Measurements from ENCODE around the gene VPREB1. TPM values are rescaled to one million over a fixed set of nuclear protein-coding genes. Genes with fewer than 3 reads are reported as not detected.

Gene VPREB1, protein sequence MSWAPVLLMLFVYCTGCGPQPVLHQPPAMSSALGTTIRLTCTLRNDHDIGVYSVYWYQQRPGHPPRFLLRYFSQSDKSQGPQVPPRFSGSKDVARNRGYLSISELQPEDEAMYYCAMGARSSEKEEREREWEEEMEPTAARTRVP
- total RNA-seq, result under 1 TPM in 1 of 2 donors, not detected in 1; 0.40 TPM
- polyA plus RNA-seq (ENCODE audit: insufficient read length in 2 of 2), result not detected
- long read RNA-seq, donor 1, result 0 reads
- long read RNA-seq, donor 2, result 0 reads
- long read RNA-seq, donor 3, result 0 reads
- long read RNA-seq, donor 4, result 0 reads

DNA sequence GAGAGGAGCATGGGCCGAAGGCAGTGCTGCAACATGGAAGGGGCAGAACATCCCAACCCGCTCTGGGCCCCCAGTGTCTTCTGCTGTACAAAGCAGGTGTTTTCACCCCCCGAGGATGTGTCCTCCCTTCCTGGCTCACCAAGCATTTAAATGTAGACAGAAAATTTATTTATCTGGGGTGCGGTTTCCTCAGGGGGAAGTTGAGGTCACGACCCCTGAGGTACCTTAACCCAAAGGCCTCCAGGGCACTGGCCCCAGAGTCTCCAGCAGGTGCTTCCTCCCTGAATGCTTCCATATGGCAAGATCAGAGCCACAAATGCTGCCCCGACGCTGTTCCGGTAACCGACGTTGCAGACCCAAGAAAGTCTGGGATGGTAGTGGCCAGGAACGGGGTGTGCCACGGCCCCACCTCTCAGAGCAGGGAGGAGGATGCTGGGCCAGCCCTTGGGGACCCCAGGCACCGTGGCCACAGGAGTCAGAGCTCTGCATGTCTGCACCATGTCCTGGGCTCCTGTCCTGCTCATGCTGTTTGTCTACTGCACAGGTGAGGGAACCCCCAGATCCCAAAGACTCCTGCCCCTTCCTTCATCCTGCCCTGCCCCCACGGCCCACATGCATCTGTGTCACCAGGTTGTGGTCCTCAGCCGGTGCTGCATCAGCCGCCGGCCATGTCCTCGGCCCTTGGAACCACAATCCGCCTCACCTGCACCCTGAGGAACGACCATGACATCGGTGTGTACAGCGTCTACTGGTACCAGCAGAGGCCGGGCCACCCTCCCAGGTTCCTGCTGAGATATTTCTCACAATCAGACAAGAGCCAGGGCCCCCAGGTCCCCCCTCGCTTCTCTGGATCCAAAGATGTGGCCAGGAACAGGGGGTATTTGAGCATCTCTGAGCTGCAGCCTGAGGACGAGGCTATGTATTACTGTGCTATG is at the start of gene VPREB1:
Gene VPREB1 (plus strand): TSS at position 471 of the 935 bp plus-strand sequence. CDS start 28 bp downstream, at position 499.
- peaks cover 20% of the 10 kb centered on the region for H3K27me3 ChIP-seq (ENCODE audit: control insufficient read depth, insufficient read depth, low read length)

DNA sequence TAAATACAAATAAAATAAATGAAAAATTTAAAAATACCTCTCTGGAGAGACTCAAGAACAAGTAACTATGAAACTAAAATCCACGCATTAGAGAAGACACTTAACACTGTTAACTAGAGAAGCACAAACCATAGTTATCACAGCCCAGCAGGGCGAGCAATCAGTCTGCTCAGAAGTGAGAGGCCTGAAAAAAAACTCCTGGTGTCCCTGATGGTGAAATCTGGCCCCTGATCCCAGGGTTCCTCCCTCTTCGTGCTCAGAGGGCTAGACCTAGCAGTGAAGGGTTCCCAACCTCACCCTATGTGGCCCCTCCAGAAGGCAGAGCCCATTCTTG is 49.7 kb upstream of the VPREB1 start:
- no peak for DNase-seq (ENCODE audit: low read depth in 4 of 6, low spot score in 6 of 6)
- Histone ChIP-seq H3K4me3 (ENCODE audit: low read depth, low read length) (no peak overlapping the region), H3K9me3 (ENCODE audit: control insufficient read depth, insufficient read depth, low read length) (no peaks in the 10 kb centered on the region), H3K27me3 (ENCODE audit: control insufficient read depth, insufficient read depth, low read length) (peaks cover 17% of the 10 kb centered on the region), H3K27ac (ENCODE audit: low read depth, low read length) (no peak overlapping the region), H3K36me3 (ENCODE audit: control insufficient read depth, insufficient read depth, low read length) (no peaks in the 10 kb centered on the region), H3K4me1 (ENCODE audit: control insufficient read depth, insufficient read depth, low read length) (no peaks in the 10 kb centered on the region)
- 43% methylated on average over 2 of the region's 3 CpGs for WGBS (ENCODE audit: insufficient coverage)

More for the DNA sequence above, at the start of gene VPREB1:
- H3K4me3 ChIP-seq (ENCODE audit: low read depth, low read length), result no peak within 1 kb of the TSS
- H3K36me3 ChIP-seq (ENCODE audit: control insufficient read depth, insufficient read depth, low read length), result no peaks in the 10 kb centered on the region
- DNase-seq (ENCODE audit: low read depth in 4 of 6, low spot score in 6 of 6), result no peak
- no peaks in the 10 kb centered on the region for H3K4me1 ChIP-seq (ENCODE audit: control insufficient read depth, insufficient read depth, low read length)
- no peaks in the 10 kb centered on the region for H3K9me3 ChIP-seq (ENCODE audit: control insufficient read depth, insufficient read depth, low read length)
- no peak within 1 kb of the TSS for H3K27ac ChIP-seq (ENCODE audit: low read depth, low read length)
- WGBS (ENCODE audit: insufficient coverage), result 65% methylated on average over 23 of the region's 25 CpGs

DNA sequence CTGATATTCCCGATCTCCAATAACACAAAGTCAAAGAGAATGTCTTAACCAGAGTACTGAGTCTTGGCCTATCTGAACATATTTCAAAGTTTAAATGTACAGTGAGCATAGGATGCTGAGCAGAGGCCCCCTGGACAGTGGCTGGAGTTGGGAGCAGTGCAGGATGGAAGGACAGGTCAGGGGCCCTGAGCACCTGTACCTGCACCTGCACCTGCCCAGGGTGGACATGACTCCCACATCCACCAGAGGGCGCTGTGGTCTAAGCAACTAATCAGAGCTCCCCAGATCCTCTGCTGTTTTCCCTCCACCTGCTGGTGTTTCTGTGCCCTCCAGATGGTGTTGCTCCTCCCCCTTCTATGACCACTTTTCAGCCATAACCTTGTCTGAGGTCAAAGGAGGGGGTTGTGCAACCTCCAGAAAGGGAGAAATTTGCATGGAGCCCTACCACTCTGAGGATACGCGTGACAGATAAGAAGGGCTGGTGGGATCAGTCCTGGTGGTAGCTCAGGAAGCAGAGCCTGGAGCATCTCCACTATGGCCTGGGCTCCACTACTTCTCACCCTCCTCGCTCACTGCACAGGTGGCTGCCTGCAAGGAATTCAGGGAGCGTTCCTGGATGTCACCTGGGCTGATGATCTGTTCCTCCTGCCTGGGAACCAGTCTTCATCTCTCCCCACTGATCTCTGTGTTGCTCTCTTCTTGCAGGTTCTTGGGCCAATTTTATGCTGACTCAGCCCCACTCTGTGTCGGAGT is 49.1 kb upstream of the VPREB1 start:
- H3K27me3 ChIP-seq (ENCODE audit: control insufficient read depth, insufficient read depth, low read length), result peaks cover 17% of the 10 kb centered on the region
- no peak overlapping the region for H3K4me3 ChIP-seq (ENCODE audit: low read depth, low read length)
- 70% methylated on average over 5 of the region's 7 CpGs for WGBS (ENCODE audit: insufficient coverage)
- no peak overlapping the region for H3K27ac ChIP-seq (ENCODE audit: low read depth, low read length)
- H3K36me3 ChIP-seq (ENCODE audit: control insufficient read depth, insufficient read depth, low read length), result no peaks in the 10 kb centered on the region
- no peaks in the 10 kb centered on the region for H3K9me3 ChIP-seq (ENCODE audit: control insufficient read depth, insufficient read depth, low read length)
- no peaks in the 10 kb centered on the region for H3K4me1 ChIP-seq (ENCODE audit: control insufficient read depth, insufficient read depth, low read length)
- peak in 2 of 6 donors; percentile 24 to 50 for DNase-seq (ENCODE audit: low read depth in 4 of 6, low spot score in 6 of 6)

DNA sequence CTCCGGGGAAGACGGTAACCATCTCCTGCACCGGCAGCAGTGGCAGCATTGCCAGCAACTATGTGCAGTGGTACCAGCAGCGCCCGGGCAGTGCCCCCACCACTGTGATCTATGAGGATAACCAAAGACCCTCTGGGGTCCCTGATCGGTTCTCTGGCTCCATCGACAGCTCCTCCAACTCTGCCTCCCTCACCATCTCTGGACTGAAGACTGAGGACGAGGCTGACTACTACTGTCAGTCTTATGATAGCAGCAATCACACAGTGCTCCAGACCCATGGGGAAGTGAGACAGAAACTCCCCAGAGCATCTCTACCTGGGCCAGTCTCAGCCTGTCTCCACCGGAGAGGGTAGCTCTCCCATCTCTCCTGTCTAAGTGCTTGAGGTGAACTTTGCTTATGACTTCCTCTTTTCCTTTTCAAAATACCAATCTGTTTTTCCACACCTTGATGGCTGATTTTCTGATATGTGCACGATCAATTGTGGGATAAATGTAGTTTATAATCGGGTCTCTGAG is 48.5 kb upstream of the VPREB1 start:
- no peak overlapping the region for H3K27ac ChIP-seq (ENCODE audit: low read depth, low read length)
- no peaks in the 10 kb centered on the region for H3K9me3 ChIP-seq (ENCODE audit: control insufficient read depth, insufficient read depth, low read length)
- 87% methylated on average over 9 of the region's 11 CpGs for WGBS (ENCODE audit: insufficient coverage)
- peaks cover 21% of the 10 kb centered on the region for H3K27me3 ChIP-seq (ENCODE audit: control insufficient read depth, insufficient read depth, low read length)
- no peak overlapping the region for H3K4me3 ChIP-seq (ENCODE audit: low read depth, low read length)
- no peak for DNase-seq (ENCODE audit: low read depth in 4 of 6, low spot score in 6 of 6)
- H3K4me1 ChIP-seq (ENCODE audit: control insufficient read depth, insufficient read depth, low read length), result no peaks in the 10 kb centered on the region
- H3K36me3 ChIP-seq (ENCODE audit: control insufficient read depth, insufficient read depth, low read length), result no peaks in the 10 kb centered on the region

DNA sequence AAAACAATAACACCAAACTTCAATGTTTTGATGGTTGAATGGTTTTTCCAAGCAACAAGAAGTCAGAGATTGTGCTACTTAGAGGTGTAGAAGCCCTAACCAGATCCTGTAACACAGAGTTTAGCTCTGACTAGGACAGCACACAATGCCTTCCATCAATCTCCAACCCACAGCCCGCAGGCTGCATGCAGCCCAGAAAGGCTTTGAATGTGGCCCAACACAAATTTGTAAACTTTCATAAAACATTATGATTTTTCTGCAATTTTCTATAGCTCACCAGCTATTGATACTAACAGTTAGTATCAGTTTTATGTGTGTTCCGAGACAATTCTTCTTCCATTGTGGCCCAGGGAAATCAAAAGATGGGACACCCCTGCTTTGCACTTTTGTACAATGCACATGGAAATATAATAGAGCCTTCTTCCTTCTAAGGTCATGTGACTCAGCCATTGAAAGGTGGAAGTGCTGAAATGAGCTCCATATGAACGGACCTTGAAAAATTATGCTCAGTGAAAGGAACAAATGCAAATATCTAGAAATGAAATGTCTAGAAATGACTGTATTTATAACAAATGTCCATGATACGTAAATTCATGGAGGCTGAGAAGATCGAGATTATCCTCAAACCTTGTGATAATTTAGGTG is 47.6 kb upstream of the VPREB1 start:
- Histone ChIP-seq H3K4me3 (ENCODE audit: low read depth, low read length) (no peak overlapping the region), H3K9me3 (ENCODE audit: control insufficient read depth, insufficient read depth, low read length) (no peaks in the 10 kb centered on the region), H3K36me3 (ENCODE audit: control insufficient read depth, insufficient read depth, low read length) (no peaks in the 10 kb centered on the region), H3K4me1 (ENCODE audit: control insufficient read depth, insufficient read depth, low read length) (no peaks in the 10 kb centered on the region), H3K27me3 (ENCODE audit: control insufficient read depth, insufficient read depth, low read length) (peaks cover 28% of the 10 kb centered on the region), H3K27ac (ENCODE audit: low read depth, low read length) (no peak overlapping the region)
- WGBS (ENCODE audit: insufficient coverage), result 79% methylated on average over 4 of the region's 5 CpGs
- DNase-seq (ENCODE audit: low read depth in 4 of 6, low spot score in 6 of 6), result no peak

DNA sequence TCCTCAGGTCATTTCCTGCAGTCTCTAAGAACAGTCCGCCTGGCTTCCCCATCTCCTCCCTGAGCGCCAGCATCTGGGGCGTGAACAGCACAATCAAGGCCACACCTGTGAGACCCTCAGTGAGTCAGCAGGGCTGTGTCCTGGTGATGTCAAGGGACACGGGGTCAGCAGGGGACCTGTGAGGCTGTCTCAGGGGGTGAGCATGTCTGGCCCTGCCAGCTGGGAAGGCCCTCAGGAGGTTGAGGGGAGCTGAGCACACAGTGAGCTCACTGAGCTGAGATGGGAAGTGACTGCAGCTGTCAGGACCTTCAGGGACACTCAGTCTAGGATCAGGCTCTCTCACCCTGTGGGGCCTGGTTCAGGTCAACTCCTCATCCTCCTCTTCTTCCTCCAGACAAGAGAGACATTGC is 46.6 kb upstream of the VPREB1 start:
- Histone ChIP-seq H3K27ac (ENCODE audit: low read depth, low read length) (no peak overlapping the region), H3K4me1 (ENCODE audit: control insufficient read depth, insufficient read depth, low read length) (no peaks in the 10 kb centered on the region), H3K4me3 (ENCODE audit: low read depth, low read length) (no peak overlapping the region), H3K9me3 (ENCODE audit: control insufficient read depth, insufficient read depth, low read length) (no peaks in the 10 kb centered on the region), H3K27me3 (ENCODE audit: control insufficient read depth, insufficient read depth, low read length) (peaks cover 30% of the 10 kb centered on the region), H3K36me3 (ENCODE audit: control insufficient read depth, insufficient read depth, low read length) (no peaks in the 10 kb centered on the region)
- WGBS (ENCODE audit: insufficient coverage), result 79% methylated on average over 4 of the region's 4 CpGs
- DNase-seq (ENCODE audit: low read depth in 4 of 6, low spot score in 6 of 6), result no peak

DNA sequence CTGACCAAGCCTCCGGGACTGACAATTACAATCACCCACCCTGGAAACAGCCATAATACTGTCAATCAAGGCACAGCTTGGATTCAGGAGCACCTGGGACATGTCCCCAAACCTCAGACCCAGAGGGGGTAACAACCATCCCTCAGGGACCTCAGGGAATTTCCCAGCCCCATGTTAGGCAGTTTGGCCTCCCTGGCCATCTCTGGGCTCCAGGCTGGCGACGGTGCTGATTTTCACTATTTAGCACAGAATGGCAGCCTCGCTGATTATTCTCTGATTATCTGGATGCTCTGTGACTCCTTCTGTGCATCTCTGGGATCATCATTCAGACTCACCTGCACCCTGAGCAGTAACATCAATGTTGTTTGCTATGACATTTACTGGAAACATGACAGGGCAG is 45.8 kb upstream of the VPREB1 start:
- 63% methylated on average over 4 of the region's 4 CpGs for WGBS (ENCODE audit: insufficient coverage)
- DNase-seq (ENCODE audit: low read depth in 4 of 6, low spot score in 6 of 6), result no peak

DNA sequence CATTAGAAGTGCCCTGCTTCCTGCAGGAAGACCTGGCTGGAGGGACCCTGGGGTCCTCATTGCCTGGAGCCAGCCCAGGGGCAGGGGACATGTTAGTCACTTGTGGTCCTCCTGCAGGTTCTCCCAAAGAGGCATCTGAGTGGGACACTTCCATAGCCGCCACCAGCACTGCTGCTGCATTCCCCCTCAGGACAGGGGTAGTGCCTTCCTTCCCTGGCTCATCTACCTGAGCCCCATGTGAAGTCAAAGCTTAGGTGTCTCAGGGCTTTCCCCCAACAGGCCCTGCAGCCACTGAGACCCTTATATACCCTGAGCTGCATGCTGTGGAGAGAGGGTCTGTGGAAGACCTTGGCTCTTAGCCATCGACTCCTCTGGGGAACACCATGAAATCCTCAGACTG is 45.0 kb upstream of the VPREB1 start:
- H3K4me3 ChIP-seq (ENCODE audit: low read depth, low read length), result no peak overlapping the region
- H3K27me3 ChIP-seq (ENCODE audit: control insufficient read depth, insufficient read depth, low read length), result peaks cover 36% of the 10 kb centered on the region
- 90% methylated on average over 2 of the region's 2 CpGs for WGBS (ENCODE audit: insufficient coverage)
- no peak for DNase-seq (ENCODE audit: low read depth in 4 of 6, low spot score in 6 of 6)
- H3K4me1 ChIP-seq (ENCODE audit: control insufficient read depth, insufficient read depth, low read length), result no peaks in the 10 kb centered on the region
- H3K27ac ChIP-seq (ENCODE audit: low read depth, low read length), result no peak overlapping the region
- no peaks in the 10 kb centered on the region for H3K9me3 ChIP-seq (ENCODE audit: control insufficient read depth, insufficient read depth, low read length)
- no peaks in the 10 kb centered on the region for H3K36me3 ChIP-seq (ENCODE audit: control insufficient read depth, insufficient read depth, low read length)

More for the DNA sequence above, 45.8 kb upstream of the VPREB1 start:
- no peaks in the 10 kb centered on the region for H3K36me3 ChIP-seq (ENCODE audit: control insufficient read depth, insufficient read depth, low read length)
- H3K4me3 ChIP-seq (ENCODE audit: low read depth, low read length), result no peak overlapping the region
- no peaks in the 10 kb centered on the region for H3K9me3 ChIP-seq (ENCODE audit: control insufficient read depth, insufficient read depth, low read length)
- H3K27me3 ChIP-seq (ENCODE audit: control insufficient read depth, insufficient read depth, low read length), result peaks cover 36% of the 10 kb centered on the region
- H3K27ac ChIP-seq (ENCODE audit: low read depth, low read length), result no peak overlapping the region
- H3K4me1 ChIP-seq (ENCODE audit: control insufficient read depth, insufficient read depth, low read length), result no peaks in the 10 kb centered on the region
